GM12891 (cell line): ENCODE results near the gene MYO7A.

Source experiments
- DNase-seq: peaks from one replicate; pipeline ENCODE4 v3.0.0; 2011; ENCODE audit warnings: low spot score; ENCODE audit not compliant: insufficient read length
- FAIRE-seq: peaks from 2 replicates; lab custom pipeline; 2011; peaks lifted over from hg19 to GRCh38; lab: Jason Lieb, UNC
- PAX5 ChIP-seq: IDR thresholded peaks from 2 replicates; pipeline ENCODE4 v1.6.1; 2011; ENCODE audit warnings: low read length, moderate library complexity, mild to moderate bottlenecking; ENCODE audit not compliant: insufficient read depth, severe bottlenecking
- POLR2A ChIP-seq: IDR thresholded peaks from 2 replicates; pipeline ENCODE4 v1.6.1; 2011; ENCODE audit warnings: low read depth, low read length, control low read depth
- POLR2AphosphoS5 ChIP-seq: IDR thresholded peaks from 2 replicates; pipeline ENCODE4 v1.6.1; 2011; ENCODE audit warnings: low read depth, low read length, control low read depth
- POU2F2 ChIP-seq: IDR thresholded peaks from 2 replicates; pipeline ENCODE4 v1.6.1; 2011; ENCODE audit warnings: low read depth, mild to moderate bottlenecking, control low read depth, low read length, moderate library complexity
- SPI1 ChIP-seq: IDR thresholded peaks from 2 replicates; pipeline ENCODE4 v1.6.1; 2011; ENCODE audit warnings: low read depth, low read length, control low read depth
- TAF1 ChIP-seq: IDR thresholded peaks from 2 replicates; pipeline ENCODE4 v1.6.1; 2011; ENCODE audit warnings: low read depth, low read length, control low read depth

Gene MYO7A

DNA sequence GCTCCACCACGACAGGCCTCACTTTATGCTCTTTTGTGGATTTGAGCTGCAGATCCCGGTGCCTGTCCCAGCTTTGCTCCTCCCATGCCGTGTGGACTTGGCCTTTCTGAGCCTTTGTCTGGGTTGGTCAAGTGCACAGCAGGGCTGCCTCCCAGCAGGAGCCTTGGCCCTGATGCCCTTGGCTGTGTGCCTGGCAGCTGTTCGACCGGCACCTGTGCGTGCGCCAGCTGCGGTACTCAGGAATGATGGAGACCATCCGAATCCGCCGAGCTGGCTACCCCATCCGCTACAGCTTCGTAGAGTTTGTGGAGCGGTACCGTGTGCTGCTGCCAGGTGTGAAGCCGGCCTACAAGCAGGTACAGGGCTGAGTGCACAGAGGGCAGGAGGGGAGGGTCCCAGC, 46.5 kb downstream of the MYO7A start:
- TF ChIP-seq POLR2AphosphoS5 (no peak), SPI1 (no peak), TAF1 (no peak), POLR2A (no peak), PAX5 (no peak)
- no peak for FAIRE-seq
- no peak for DNase-seq

- TF ChIP-seq POLR2A (no peak), SPI1 (no peak)
- FAIRE-seq (no peak), DNase-seq (no peak)
Measured at GRCh38 chr11:77175021-77175842, 47.2 kb downstream of the MYO7A start.

GRCh38 chr11:77175869-77176539, 48.0 kb downstream of the MYO7A start:
- FAIRE-seq (no peak), DNase-seq (no peak)
- TF ChIP-seq SPI1 = no peak
- peak; percentile 39; the same call in 1 of the 2 replicates for TF ChIP-seq POU2F2

DNA sequence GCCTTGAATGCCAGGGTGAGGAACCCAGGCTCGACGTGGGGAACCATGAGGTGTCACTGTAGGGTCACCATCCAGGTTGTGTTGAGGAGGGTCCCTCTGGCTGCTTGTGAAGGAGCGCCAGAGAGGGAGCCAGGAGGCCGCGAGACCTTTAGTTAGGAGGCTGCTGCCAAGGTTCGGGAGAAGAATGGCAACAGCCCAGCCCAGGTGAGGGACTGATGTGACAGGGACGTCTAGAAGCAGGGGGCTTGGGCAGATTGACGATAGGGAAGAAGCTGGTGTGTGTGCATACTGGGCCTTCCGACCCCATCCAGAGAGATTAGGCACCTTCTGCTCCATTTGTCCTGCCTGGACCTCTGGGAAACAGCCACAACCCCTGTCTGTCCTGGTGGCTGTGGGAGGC, 49.0 kb downstream of the MYO7A start:
- DNase-seq (no peak), FAIRE-seq (no peak)
- TF ChIP-seq POU2F2 = no peak
- no peak for TF ChIP-seq POLR2A
- TF ChIP-seq TAF1 = no peak
- no peak for TF ChIP-seq PAX5
- no peak for TF ChIP-seq POLR2AphosphoS5
- no peak for TF ChIP-seq SPI1

DNA sequence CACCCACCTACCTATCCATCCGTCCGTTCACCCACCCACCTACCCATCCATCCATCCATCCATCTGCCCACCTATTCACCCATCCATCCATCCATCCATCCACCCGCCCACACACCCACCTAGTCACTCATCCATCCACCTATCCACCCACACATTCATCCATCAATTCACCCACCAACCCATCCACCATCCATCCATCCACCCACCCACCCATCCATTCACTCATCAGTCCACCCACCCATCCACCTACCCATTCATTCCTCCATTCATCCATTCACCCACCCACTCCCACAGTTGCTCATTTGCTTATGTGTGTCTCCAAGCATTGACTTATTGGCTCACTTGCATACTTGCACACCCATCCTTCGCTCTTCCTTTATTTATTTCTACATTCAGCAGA, 50.1 kb downstream of the MYO7A start:
- no peak for TF ChIP-seq POU2F2
- TF ChIP-seq SPI1 = no peak
- no peak for TF ChIP-seq PAX5
- no peak for TF ChIP-seq POLR2A
- no peak for TF ChIP-seq POLR2AphosphoS5
- TF ChIP-seq TAF1 = no peak
- no peak for DNase-seq
- FAIRE-seq = no peak

DNA sequence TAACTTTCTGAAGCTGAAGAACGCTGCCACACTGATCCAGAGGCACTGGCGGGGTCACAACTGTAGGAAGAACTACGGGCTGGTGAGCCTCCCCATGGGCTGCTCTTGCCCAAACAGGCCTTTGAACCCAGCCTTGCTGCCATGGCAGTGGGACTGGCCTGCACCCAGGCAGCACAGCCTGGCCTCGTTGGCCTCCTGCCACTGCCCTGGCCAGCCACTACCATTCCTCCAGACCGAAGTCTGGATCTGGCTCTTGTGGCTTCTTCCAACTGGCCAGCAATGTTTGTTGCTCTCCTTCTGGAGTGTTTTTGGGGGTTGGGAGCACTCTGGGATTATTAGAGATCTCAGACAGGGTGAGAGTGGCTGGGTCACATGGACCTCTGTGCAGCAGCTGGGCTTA, 51.0 kb downstream of the MYO7A start:
- DNase-seq (no peak), FAIRE-seq (no peak)
- no peak for TF ChIP-seq TAF1
- no peak for TF ChIP-seq SPI1
- TF ChIP-seq PAX5 = no peak
- no peak for TF ChIP-seq POLR2A
- no peak for TF ChIP-seq POLR2AphosphoS5
- no peak for TF ChIP-seq POU2F2

- FAIRE-seq (no peak), DNase-seq (no peak)
- TF ChIP-seq TAF1 (no peak), POLR2A (no peak), POLR2AphosphoS5 (no peak)
Measured at GRCh38 chr11:77179681-77180080, 51.6 kb downstream of the MYO7A start.

DNA sequence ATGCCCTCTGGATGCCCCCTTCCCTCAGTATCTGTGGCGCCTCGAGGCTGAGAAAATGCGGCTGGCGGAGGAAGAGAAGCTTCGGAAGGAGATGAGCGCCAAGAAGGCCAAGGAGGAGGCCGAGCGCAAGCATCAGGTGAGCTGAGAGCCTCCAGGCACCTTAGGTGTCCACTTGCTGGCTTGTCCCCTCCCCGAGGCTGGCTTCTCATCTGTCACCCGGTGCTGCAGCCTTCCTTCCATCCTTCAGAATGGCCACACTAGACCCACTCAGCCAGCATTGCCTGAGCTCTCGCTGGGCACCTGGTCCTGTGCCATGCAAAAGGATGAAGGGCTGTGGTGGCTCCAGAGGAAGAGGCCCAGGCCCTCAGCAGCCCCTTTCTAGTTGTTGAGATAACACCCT, 52.3 kb downstream of the MYO7A start:
- DNase-seq (no peak), FAIRE-seq (no peak)
- TF ChIP-seq SPI1 = no peak
- no peak for TF ChIP-seq POU2F2

GRCh38 chr11:77181226-77181625, 53.2 kb downstream of the MYO7A start:
- FAIRE-seq (no peak), DNase-seq (no peak)
- TF ChIP-seq SPI1 (no peak), POU2F2 (no peak), POLR2AphosphoS5 (no peak), PAX5 (no peak), POLR2A (no peak), TAF1 (no peak)

DNA sequence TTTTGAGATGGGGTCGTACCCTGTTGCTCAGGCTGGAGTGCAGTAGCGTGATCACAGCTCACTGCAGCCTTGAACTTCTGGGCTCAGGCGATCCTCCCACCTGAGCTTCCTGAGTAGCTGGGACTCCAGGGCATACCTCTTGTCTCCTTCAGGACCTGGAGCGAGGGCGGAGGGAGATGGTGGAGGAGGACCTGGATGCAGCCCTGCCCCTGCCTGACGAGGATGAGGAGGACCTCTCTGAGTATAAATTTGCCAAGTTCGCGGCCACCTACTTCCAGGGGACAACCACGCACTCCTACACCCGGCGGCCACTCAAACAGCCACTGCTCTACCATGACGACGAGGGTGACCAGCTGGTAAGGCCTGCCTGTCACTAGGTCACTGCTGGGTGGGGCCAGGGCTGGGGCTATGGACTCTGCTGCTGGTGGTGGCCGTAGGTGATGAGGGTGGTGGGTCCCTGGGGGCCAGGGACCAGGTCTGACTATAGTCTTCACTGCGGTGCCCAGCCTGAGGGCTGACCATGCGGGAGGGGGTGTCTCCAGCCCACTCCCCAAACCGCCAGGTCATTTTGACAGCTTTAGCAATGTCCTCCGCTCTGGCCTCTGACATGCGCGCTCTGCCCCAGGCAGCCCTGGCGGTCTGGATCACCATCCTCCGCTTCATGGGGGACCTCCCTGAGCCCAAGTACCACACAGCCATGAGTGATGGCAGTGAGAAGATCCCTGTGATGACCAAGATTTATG, 53.9 kb downstream of the MYO7A start:
- FAIRE-seq (no peak), DNase-seq (no peak)
- no peak for TF ChIP-seq SPI1
- no peak for TF ChIP-seq TAF1
- no peak for TF ChIP-seq POLR2AphosphoS5
- TF ChIP-seq POLR2A = no peak
- TF ChIP-seq PAX5 = no peak
- no peak for TF ChIP-seq POU2F2
